GM12878 (cell line): ENCODE measurements around the gene PALD1. TPM values are rescaled to one million over a fixed set of nuclear protein-coding genes. Genes with fewer than 3 reads are reported as not detected.

Experiments used
- ASH2L ChIP-seq: fragments of 300-600, 200-600 bp; sonication (generic); IDR thresholded peaks from 2 replicates; pipeline ENCODE4 v1.6.1; 2017; ENCODE audit warnings: low read depth, mild to moderate bottlenecking, borderline replicate concordance
- CBX3 ChIP-seq: fragments of 200-600 bp; sonication (generic); IDR thresholded peaks from 2 replicates; pipeline ENCODE4 v1.6.1; 2016; ENCODE audit warnings: low read depth, borderline replicate concordance
- ELK1 ChIP-seq: IDR thresholded peaks from 2 replicates; pipeline ENCODE4 v1.6.1; 2012; ENCODE audit warnings: low read depth, low read length, improper control_type of control experiment
- IRF4 ChIP-seq: IDR thresholded peaks from 2 replicates; pipeline ENCODE4 v1.6.1; 2011; ENCODE audit warnings: low read depth, low read length
- MEF2A ChIP-seq: IDR thresholded peaks from 2 replicates; pipeline ENCODE4 v1.6.1; 2011; ENCODE audit warnings: low read depth, mild to moderate bottlenecking, low read length, moderate library complexity; ENCODE audit not compliant: insufficient read depth
- MTA2 ChIP-seq: fragments of 450-650 bp; IDR thresholded peaks from 2 replicates; pipeline ENCODE4 v1.6.1; 2016; ENCODE audit warnings: low read depth, mild to moderate bottlenecking, moderate library complexity
- MYB ChIP-seq: fragments of 150-350 bp; IDR thresholded peaks from 2 replicates; pipeline ENCODE4 v1.6.1; 2014; ENCODE audit warnings: mild to moderate bottlenecking, low read depth, low read length, borderline replicate concordance
- NFYB ChIP-seq: IDR thresholded peaks from 2 replicates; pipeline ENCODE4 v1.6.1; 2011; ENCODE audit warnings: low read depth, mild to moderate bottlenecking, low read length, improper control_type of control experiment, moderate library complexity; ENCODE audit not compliant: insufficient read depth
- SKIL ChIP-seq: fragments of 450-650 bp; IDR thresholded peaks from 2 replicates; pipeline ENCODE4 v1.6.1; 2017; ENCODE audit warnings: mild to moderate bottlenecking, low read depth, inconsistent platforms; ENCODE audit not compliant: poor library complexity, severe bottlenecking
- SMARCA5 ChIP-seq: fragments of 450-650 bp; IDR thresholded peaks from 2 replicates; pipeline ENCODE4 v1.6.1; 2017; ENCODE audit warnings: mild to moderate bottlenecking
- SRF ChIP-seq, 2 experiments: IDR thresholded peaks; 2 replicates each; pipeline ENCODE4 v1.6.1; 2011; ENCODE audit warnings: low read depth in 2 of 2, low read length in 2 of 2, mild to moderate bottlenecking in 1 of 2, moderate library complexity in 1 of 2
- SUPT20H ChIP-seq: IDR thresholded peaks from 2 replicates; pipeline ENCODE4 v1.6.1; 2011; ENCODE audit warnings: low read depth, mild to moderate bottlenecking, low read length, moderate library complexity, borderline replicate concordance; ENCODE audit not compliant: control insufficient read depth
- SUZ12 ChIP-seq: fragments of 200-600 bp; sonication (generic); IDR thresholded peaks from one replicate; pipeline ENCODE4 v1.6.1; 2018; ENCODE audit warnings: antibody characterized with exemption, mild to moderate bottlenecking; ENCODE audit not compliant: unreplicated experiment
- WRNIP1 ChIP-seq: IDR thresholded peaks from 2 replicates; pipeline ENCODE4 v1.6.1; 2011; ENCODE audit warnings: low read depth, low read length, improper control_type of control experiment, borderline replicate concordance
- YY1 ChIP-seq: IDR thresholded peaks from 2 replicates; pipeline ENCODE4 v1.6.1; 2011; ENCODE audit warnings: low read depth, mild to moderate bottlenecking, low read length
- ZSCAN29 ChIP-seq: fragments of 450-650 bp; IDR thresholded peaks from 2 replicates; pipeline ENCODE4 v1.6.1; 2017; ENCODE audit warnings: mild to moderate bottlenecking, moderate library complexity
- polyA plus RNA-seq, 11 experiments: library from polyadenylated mRNA; depleted of rRNA in 4 of 11; unstranded in 6 of 11; stranded (reverse) in 5 of 11; fragments of >200 nt; fragmentation: Nextera tagmentation in 4 of 11; fragmentation: Illumina TruSeq in 1 of 11; extraction: Ambion mirVana in 4 of 11; extraction: Trizol in 1 of 11; gene quantifications; 1 replicate in 1 of 11; 2 replicates in 10 of 11; pipeline versions ENCODE4 v1.2.1 to v1.2.3, GENCODE V29; 2011 to 2016; ENCODE audit warnings: inconsistent platforms in 2 of 11, missing spikeins in 2 of 11, low read depth in 1 of 11
- total RNA-seq, 4 experiments: library from RNA; depleted of rRNA in 3 of 4; stranded (reverse); fragments of >200 nt in 3 of 4; fragmentation: Illumina TruSeq in 1 of 4; extraction: Trizol in 1 of 4; gene quantifications; 2 replicates each; pipeline versions ENCODE4 v1.2.1 to v1.2.3, GENCODE V29; 2013 to 2021
- TF ChIP-seq, protein P1 (sequence below): fragments of 450-650 bp; IDR thresholded peaks from 2 replicates; pipeline ENCODE4 v1.6.1; 2018; ENCODE audit warnings: borderline replicate concordance, mild to moderate bottlenecking; ENCODE audit not compliant: partially characterized antibody
- TF ChIP-seq, protein P2 (sequence below): fragments of 450-650 bp; formaldehyde crosslinking; IDR thresholded peaks from 2 replicates; pipeline ENCODE4 v1.4.0; 2020; ENCODE audit warnings: mild to moderate bottlenecking, moderate library complexity
- TF ChIP-seq, protein P3 (sequence below): IDR thresholded peaks from 2 replicates; pipeline ENCODE4 v1.6.1; 2011; ENCODE audit warnings: low read depth, mild to moderate bottlenecking, low read length, moderate library complexity, borderline replicate concordance; ENCODE audit errors: extremely low read depth

PALD1 gene
- total and polyA plus RNA-seq, 10 of the 15 experiments (the other 5 are each of a cell fraction or from before 2014, with no cell fraction given) = 0.43 to 20.9 (median 9.0) TPM

DNA sequence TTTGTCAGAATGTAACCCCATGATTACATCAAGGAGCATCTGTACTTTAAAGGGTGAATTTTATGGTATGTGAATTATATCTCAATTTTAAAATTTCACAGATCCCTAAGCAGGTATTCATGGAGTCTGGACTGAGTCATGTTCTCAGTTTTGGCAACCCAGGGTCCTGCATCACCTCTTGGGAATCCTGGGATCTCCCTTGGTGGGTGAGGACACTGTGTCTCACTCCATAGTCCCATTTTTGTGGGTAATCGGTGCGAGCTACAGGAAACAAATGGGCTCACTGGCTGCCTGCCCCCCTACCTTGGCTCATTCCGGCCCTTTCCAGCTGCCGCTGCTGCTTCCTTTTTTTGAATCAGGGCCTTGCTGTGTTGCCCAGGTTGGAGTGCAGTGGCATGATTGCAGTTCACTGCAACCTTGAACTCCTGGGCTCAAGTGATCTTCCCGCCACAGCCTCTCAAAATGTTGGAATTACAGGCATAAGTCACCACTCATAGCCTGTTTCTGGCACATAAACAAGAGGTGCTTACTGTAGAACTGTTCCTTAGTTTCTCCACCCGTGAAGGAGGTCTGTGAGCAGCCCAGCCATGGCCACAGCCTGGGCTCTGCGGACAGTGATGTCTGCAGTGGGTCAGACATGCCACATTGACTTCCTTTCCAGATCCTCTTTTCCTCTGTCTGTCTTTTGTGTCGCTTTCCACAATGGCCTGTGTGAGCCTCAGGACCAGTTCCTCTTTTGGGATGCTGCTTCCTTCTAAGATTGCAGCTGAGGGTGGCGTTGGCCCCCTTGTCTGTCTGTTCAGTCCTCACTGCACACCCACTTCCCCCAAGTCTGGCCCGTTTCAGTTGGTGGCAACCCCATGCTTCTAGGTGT is 14.5 kb downstream of the PALD1 start (continued):
- TF ChIP-seq ZSCAN29 (no peak), SKIL (no peak), ASH2L (no peak), MYB (no peak), NFYB (no peak), SRF (IDR thresholded peaks at IDR 0.05; ENCODE audit: low read depth in 2 of 2, low read length in 2 of 2) (no peak), MTA2 (0 out of 2 replicates have a peak, but pooled peaks have one; percentile 26), SMARCA5 (no peak), MEF2A (no peak), SUZ12 (no peak), IRF4 (peak; percentile 57), WRNIP1 (no peak), SUPT20H (no peak), YY1 (no peak), ELK1 (no peak), CBX3 (no peak)
- TF ChIP-seq, protein P1, sequence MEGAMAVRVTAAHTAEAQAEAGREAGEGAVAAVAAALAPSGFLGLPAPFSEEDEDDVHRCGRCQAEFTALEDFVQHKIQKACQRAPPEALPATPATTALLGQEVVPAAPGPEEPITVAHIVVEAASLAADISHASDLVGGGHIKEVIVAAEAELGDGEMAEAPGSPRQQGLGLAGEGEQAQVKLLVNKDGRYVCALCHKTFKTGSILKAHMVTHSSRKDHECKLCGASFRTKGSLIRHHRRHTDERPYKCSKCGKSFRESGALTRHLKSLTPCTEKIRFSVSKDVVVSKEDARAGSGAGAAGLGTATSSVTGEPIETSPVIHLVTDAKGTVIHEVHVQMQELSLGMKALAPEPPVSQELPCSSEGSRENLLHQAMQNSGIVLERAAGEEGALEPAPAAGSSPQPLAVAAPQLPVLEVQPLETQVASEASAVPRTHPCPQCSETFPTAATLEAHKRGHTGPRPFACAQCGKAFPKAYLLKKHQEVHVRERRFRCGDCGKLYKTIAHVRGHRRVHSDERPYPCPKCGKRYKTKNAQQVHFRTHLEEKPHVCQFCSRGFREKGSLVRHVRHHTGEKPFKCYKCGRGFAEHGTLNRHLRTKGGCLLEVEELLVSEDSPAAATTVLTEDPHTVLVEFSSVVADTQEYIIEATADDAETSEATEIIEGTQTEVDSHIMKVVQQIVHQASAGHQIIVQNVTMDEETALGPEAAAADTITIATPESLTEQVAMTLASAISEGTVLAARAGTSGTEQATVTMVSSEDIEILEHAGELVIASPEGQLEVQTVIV = no peak
- TF ChIP-seq, protein P2, sequence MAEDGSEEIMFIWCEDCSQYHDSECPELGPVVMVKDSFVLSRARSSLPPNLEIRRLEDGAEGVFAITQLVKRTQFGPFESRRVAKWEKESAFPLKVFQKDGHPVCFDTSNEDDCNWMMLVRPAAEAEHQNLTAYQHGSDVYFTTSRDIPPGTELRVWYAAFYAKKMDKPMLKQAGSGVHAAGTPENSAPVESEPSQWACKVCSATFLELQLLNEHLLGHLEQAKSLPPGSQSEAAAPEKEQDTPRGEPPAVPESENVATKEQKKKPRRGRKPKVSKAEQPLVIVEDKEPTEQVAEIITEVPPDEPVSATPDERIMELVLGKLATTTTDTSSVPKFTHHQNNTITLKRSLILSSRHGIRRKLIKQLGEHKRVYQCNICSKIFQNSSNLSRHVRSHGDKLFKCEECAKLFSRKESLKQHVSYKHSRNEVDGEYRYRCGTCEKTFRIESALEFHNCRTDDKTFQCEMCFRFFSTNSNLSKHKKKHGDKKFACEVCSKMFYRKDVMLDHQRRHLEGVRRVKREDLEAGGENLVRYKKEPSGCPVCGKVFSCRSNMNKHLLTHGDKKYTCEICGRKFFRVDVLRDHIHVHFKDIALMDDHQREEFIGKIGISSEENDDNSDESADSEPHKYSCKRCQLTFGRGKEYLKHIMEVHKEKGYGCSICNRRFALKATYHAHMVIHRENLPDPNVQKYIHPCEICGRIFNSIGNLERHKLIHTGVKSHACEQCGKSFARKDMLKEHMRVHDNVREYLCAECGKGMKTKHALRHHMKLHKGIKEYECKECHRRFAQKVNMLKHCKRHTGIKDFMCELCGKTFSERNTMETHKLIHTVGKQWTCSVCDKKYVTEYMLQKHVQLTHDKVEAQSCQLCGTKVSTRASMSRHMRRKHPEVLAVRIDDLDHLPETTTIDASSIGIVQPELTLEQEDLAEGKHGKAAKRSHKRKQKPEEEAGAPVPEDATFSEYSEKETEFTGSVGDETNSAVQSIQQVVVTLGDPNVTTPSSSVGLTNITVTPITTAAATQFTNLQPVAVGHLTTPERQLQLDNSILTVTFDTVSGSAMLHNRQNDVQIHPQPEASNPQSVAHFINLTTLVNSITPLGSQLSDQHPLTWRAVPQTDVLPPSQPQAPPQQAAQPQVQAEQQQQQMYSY (CRISPR knock-in tag) = no peak
- TF ChIP-seq, protein P3, sequence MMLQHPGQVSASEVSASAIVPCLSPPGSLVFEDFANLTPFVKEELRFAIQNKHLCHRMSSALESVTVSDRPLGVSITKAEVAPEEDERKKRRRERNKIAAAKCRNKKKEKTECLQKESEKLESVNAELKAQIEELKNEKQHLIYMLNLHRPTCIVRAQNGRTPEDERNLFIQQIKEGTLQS = no peak
